Epithelial cell of proximal tubule (primary cell): ENCODE data around the gene GSKIP. TPM values are rescaled to one million over a fixed set of nuclear protein-coding genes. Genes with fewer than 3 reads are reported as not detected.
A peak's percentile ranks its signal among the peaks of the same experiment; 100 is the strongest.

Experiments
- DNase-seq: peaks from one replicate; pipeline ENCODE4 v3.0.0-alpha.2; 2011; ENCODE audit warnings: low read depth
- H3K4me3 ChIP-seq: 2 replicates; pipeline ENCODE4 v1.5.1; 2011; ENCODE audit warnings: low read depth, mild to moderate bottlenecking, low read length
- CTCF ChIP-seq: conservative IDR thresholded peaks from 2 replicates; pipeline ENCODE4 v1.5.1; 2012; ENCODE audit warnings: low read depth, mild to moderate bottlenecking, low read length
- total RNA-seq: library from RNA; depleted of rRNA; stranded (reverse); fragments of >200 nt; gene quantifications from 2 replicates; pipeline ENCODE4 v1.2.3, GENCODE V29; 2015

GSKIP gene, protein sequence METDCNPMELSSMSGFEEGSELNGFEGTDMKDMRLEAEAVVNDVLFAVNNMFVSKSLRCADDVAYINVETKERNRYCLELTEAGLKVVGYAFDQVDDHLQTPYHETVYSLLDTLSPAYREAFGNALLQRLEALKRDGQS
- total RNA-seq: 34.8 and 42.6 TPM in 2 replicates

GRCh38 chr14:96362965-96363750, at the start of gene GSKIP, which contains the start of gene ATG2B:
TSS of gene GSKIP (plus strand) at chr14:96363526. CDS start at chr14:96382248, 18,722 bp downstream.
TSS of gene ATG2B (minus strand) at chr14:96363341. CDS start at chr14:96362976, 365 bp downstream.
- peak within 1 kb of the TSS; percentile 94 for H3K4me3 ChIP-seq
- DNase-seq: no peak
- TF ChIP-seq CTCF: no peak

- DNase-seq: no peak
- no peak for TF ChIP-seq CTCF
- H3K4me3 ChIP-seq: no peak overlapping the region
These were observed 47.2 kb upstream of the GSKIP start for GRCh38 chr14:96316087-96316486.

DNA sequence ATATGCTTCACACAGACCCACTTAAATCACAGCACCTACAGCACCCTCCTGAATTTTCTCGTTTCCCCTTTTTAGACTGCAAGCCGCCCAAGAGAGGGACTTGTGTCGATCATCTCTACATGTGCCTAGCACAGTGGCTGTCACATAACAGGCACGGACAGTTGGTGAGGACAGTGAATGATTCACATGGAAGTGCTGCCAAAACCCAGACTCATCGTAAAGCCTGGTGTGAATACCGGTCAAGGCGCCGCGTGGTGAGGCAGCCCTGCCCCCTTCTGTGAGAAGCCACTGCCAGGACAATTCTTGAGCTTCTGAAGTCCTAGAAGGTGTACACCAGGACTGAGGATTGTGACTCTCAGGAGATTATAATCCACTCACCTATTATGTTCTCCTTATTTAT, 44.5 kb upstream of the GSKIP start:
- DNase-seq: no peak
- no peak overlapping the region for H3K4me3 ChIP-seq
- TF ChIP-seq CTCF: no peak

DNA sequence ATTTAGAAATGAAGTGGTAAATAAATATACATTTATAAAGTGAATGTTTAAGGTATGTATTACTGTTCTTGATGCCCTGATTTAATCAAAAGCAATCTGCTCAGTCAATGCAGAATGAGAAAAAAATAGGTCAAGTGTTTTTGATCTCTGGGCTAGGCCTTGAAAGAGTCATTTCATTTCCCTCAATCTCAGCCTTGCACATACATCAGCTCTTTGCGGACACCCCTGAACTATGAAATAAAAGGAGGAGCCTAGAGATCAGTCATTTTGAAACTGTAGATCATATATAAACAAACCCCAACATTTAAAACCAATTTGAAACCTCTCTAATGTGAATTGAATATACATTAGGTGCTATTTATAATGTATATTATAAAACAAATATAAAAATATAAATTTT, 42.7 kb upstream of the GSKIP start:
- H3K4me3 ChIP-seq: no peak overlapping the region
- DNase-seq: no peak
- no peak for TF ChIP-seq CTCF

GRCh38 chr14:96324219-96324618, 39.1 kb upstream of the GSKIP start:
- no peak for TF ChIP-seq CTCF
- DNase-seq: no peak
- H3K4me3 ChIP-seq: no peak overlapping the region

DNA sequence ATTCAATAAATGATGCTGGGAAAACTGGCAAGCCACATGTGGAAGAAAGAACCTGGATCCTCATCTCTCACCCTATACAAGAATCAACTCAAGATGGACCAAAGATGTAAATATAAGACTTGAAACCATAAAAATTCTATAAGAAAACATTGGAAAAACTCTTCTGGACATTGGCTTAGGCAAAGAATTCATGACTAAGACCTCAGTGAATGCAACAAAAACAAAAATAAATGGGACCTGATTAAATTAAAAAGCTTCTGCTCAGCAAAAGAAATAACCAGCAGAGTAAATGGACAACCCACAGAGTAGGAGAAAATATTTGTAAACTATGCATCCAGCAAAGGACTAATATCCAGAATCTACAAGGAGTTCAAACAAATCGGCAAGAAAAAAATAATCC, 24.8 kb upstream of the GSKIP start:
- H3K4me3 ChIP-seq: no peak overlapping the region
- no peak for DNase-seq
- TF ChIP-seq CTCF: no peak

DNA sequence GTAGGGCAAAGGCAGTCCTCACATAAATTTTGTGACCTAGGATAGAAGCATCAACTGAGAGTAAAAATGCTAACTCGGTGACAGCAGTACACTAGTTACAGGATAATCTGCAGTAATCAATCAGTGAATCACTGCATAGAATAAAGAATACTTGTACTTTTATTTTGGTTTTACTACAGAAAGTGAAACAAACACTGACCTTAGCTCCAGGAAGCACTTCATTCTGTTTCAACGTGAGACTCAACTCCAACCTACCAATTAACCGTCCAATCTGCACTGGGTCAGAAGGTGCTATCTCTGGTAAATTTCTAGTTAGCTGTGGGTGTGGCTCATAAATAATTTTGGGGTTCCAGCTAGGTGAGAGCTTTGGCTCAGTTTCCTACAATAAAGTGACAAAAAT, 22.0 kb upstream of the GSKIP start:
- DNase-seq: no peak
- TF ChIP-seq CTCF: no peak
- H3K4me3 ChIP-seq: no peak overlapping the region
